Upper lobe of right lung (tissue), 1 donor: Measurements from ENCODE around the gene CGN. TPM values are rescaled to one million over a fixed set of nuclear protein-coding genes. Genes with fewer than 3 reads are reported as not detected.

Source experiments
- ATAC-seq: fragments of 200-7000 bp; cut with Tn5 transposase; one replicate; pipeline ENCODE4 v1.9.1; 2020; ENCODE audit warnings: mild to moderate bottlenecking, moderate library complexity
- DNase-seq: peaks from one replicate; pipeline ENCODE4 v3.0.0-alpha.2; 2020
- H3K27ac ChIP-seq: fragments of 200-600 bp; one replicate; pipeline ENCODE4 v1.8.0; 2022
- H3K27me3 ChIP-seq: fragments of 200-600 bp; one replicate; pipeline ENCODE4 v1.8.0; 2022; ENCODE audit warnings: mild to moderate bottlenecking
- H3K36me3 ChIP-seq: fragments of 200-600 bp; one replicate; pipeline ENCODE4 v1.8.0; 2022
- H3K4me1 ChIP-seq: fragments of 200-600 bp; one replicate; pipeline ENCODE4 v1.8.0; 2022
- H3K4me3 ChIP-seq: fragments of 200-600 bp; one replicate; pipeline ENCODE4 v1.8.0; 2022; ENCODE audit warnings: mild to moderate bottlenecking
- H3K9me3 ChIP-seq: fragments of 200-600 bp; one replicate; pipeline ENCODE4 v1.8.0; 2022
- intact Hi-C: fragments of 100-400 bp; cut with DNase I; formaldehyde crosslinking; loops from one replicate; pipeline ENCODE4 v1.11.0; 2022
- total RNA-seq: library from RNA; stranded (reverse); fragmentation: NEBNext Ultra II Directional; extraction: Animal tissue kit (Norgen Biotek cat#: 25700); gene quantifications from one replicate; pipeline ENCODE4 v1.2.1, GENCODE V29; 2021
- TF ChIP-seq, protein P1 (sequence below): fragments of 200-600 bp; IDR thresholded peaks from one replicate; pipeline ENCODE4 v1.8.0; 2022; ENCODE audit warnings: antibody characterized with exemption
- donor health status: DM: no; HTN: yes; CAD: no; lungs with severe emphysema.

Gene CGN
- total RNA-seq, 1 donor from 2014 or later = 62.5 TPM

- TF ChIP-seq, protein P1, sequence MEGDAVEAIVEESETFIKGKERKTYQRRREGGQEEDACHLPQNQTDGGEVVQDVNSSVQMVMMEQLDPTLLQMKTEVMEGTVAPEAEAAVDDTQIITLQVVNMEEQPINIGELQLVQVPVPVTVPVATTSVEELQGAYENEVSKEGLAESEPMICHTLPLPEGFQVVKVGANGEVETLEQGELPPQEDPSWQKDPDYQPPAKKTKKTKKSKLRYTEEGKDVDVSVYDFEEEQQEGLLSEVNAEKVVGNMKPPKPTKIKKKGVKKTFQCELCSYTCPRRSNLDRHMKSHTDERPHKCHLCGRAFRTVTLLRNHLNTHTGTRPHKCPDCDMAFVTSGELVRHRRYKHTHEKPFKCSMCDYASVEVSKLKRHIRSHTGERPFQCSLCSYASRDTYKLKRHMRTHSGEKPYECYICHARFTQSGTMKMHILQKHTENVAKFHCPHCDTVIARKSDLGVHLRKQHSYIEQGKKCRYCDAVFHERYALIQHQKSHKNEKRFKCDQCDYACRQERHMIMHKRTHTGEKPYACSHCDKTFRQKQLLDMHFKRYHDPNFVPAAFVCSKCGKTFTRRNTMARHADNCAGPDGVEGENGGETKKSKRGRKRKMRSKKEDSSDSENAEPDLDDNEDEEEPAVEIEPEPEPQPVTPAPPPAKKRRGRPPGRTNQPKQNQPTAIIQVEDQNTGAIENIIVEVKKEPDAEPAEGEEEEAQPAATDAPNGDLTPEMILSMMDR = no peak
- H3K4me1 ChIP-seq = peaks cover 13% of the 10 kb centered on the region
- no peak for DNase-seq
- no peak for ATAC-seq
- H3K9me3 ChIP-seq = no peaks in the 10 kb centered on the region
- no peaks in the 10 kb centered on the region for H3K36me3 ChIP-seq
- intact Hi-C loops = no loop called here
- H3K4me3 ChIP-seq = no peak overlapping the region
- H3K27ac ChIP-seq = no peak overlapping the region
- no peaks in the 10 kb centered on the region for H3K27me3 ChIP-seq
Measured at GRCh38 chr1:151475175-151475574, 36.0 kb upstream of the CGN start.

- Histone ChIP-seq H3K4me1 (peaks cover 13% of the 10 kb centered on the region), H3K36me3 (no peaks in the 10 kb centered on the region), H3K27me3 (no peaks in the 10 kb centered on the region), H3K4me3 (no peak overlapping the region), H3K9me3 (no peaks in the 10 kb centered on the region), H3K27ac (no peak overlapping the region)
- no peak for ATAC-seq
- no peak for DNase-seq
- intact Hi-C loops = no loop called here
- TF ChIP-seq, protein P1 = no peak
Measured at GRCh38 chr1:151476083-151476482, 35.1 kb upstream of the CGN start.

- no peaks in the 10 kb centered on the region for H3K27me3 ChIP-seq
- peaks cover 13% of the 10 kb centered on the region for H3K4me1 ChIP-seq
- intact Hi-C loops = no loop called here
- H3K4me3 ChIP-seq = no peak overlapping the region
- ATAC-seq = no peak
- no peak for DNase-seq
- TF ChIP-seq, protein P1 = no peak
- H3K27ac ChIP-seq = no peak overlapping the region
- H3K36me3 ChIP-seq = no peaks in the 10 kb centered on the region
- no peaks in the 10 kb centered on the region for H3K9me3 ChIP-seq
Measured at GRCh38 chr1:151477066-151477465, 34.1 kb upstream of the CGN start.

DNA sequence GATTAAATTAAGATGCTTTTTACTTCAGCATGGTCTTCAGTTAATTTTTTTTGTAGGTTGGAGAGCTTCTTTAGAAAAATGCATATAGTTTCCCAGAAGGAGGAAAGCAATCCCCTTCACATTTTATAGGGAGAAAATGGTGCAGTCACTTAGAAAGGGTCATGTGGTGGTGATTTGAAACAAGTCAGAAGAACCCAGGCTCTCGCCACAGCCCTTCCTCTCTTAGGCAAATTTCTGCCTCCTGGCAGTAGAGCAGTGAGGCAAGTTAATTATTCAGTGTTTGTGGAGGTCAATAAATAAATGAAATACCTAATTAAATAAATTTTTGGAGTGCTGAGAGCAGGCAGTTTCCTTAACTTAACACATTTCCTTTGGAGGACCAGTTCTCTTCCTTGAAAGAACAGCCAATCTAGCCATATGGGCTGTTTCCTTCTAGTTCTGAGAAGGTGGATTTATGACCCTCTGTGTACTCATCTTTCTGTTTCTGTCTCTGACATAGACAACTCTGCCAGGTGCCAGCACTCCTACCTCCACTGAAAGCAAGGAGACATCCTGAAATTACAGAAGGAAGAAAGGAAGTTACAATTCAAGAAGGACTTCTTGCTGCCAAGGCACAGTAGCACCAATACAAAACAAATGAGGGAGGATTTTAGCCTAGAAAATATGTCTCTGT, 32.9 kb upstream of the CGN start:
- intact Hi-C loops = no loop called here
- no peak for ATAC-seq
- peaks cover 7% of the 10 kb centered on the region for H3K4me1 ChIP-seq
- no peaks in the 10 kb centered on the region for H3K36me3 ChIP-seq
- peak overlapping the region; percentile 3 for H3K27ac ChIP-seq
- no peaks in the 10 kb centered on the region for H3K27me3 ChIP-seq
- no peaks in the 10 kb centered on the region for H3K9me3 ChIP-seq
- no peak for DNase-seq
- no peak overlapping the region for H3K4me3 ChIP-seq
- TF ChIP-seq, protein P1 = no peak

DNA sequence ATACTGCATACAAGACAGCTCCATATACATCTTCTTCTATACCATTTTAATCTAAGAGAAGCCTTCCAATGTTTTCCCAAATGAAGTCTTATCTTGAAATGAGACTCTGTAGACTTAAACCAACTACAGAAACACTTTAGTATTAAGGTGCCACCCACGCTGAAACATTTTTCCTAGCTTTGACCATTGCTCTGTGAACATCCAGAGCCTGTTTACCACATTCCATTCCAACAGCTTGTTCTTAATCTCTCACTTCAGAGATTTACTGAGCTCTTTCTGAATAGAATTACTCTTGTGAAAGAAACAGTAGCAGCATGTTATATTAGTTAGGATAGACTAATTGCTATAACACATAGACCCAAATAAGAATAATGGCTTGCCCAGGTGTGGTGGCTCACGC, 32.3 kb upstream of the CGN start:
- no peaks in the 10 kb centered on the region for H3K36me3 ChIP-seq
- H3K27ac ChIP-seq = no peak overlapping the region
- intact Hi-C loops = no loop called here
- DNase-seq = no peak
- peaks cover 3% of the 10 kb centered on the region for H3K4me1 ChIP-seq
- no peak overlapping the region for H3K4me3 ChIP-seq
- no peaks in the 10 kb centered on the region for H3K27me3 ChIP-seq
- ATAC-seq = peak; percentile 61
- H3K9me3 ChIP-seq = no peaks in the 10 kb centered on the region
- TF ChIP-seq, protein P1 = no peak

GRCh38 chr1:151479462-151479861, 31.7 kb upstream of the CGN start:
- DNase-seq (no peak), ATAC-seq (no peak)
- Histone ChIP-seq H3K27me3 (no peaks in the 10 kb centered on the region), H3K36me3 (no peaks in the 10 kb centered on the region), H3K27ac (no peak overlapping the region), H3K4me1 (no peaks in the 10 kb centered on the region), H3K9me3 (no peaks in the 10 kb centered on the region), H3K4me3 (no peak overlapping the region)
- TF ChIP-seq, protein P1 = no peak
- intact Hi-C loops = no loop called here
